CD1c-positive myeloid dendritic cell (primary cell): ENCODE results near the gene XRCC5.

Experiments
- DNase-seq: peaks from one replicate; pipeline ENCODE4 v3.0.0-alpha.2; 2016; ENCODE audit errors: extremely low spot score

XRCC5 gene

GRCh38 chr2:216231867-216232266, 122.7 kb downstream of the XRCC5 start:
- DNase-seq = no peak

- DNase-seq = no peak
Observed at GRCh38 chr2:216232721-216233120, 123.6 kb downstream of the XRCC5 start.

GRCh38 chr2:216233281-216233995, 124.3 kb downstream of the XRCC5 start:
- no peak for DNase-seq

GRCh38 chr2:216234106-216234505, 125.0 kb downstream of the XRCC5 start:
- DNase-seq = no peak

GRCh38 chr2:216235462-216235861, 126.3 kb downstream of the XRCC5 start:
- no peak for DNase-seq

- DNase-seq = no peak
Observed at GRCh38 chr2:216235896-216236295, 126.7 kb downstream of the XRCC5 start.

- no peak for DNase-seq
Observed at GRCh38 chr2:216236486-216236885, 127.3 kb downstream of the XRCC5 start.

GRCh38 chr2:216242365-216242764, 133.2 kb downstream of the XRCC5 start:
- no peak for DNase-seq

GRCh38 chr2:216243026-216243425, 133.9 kb downstream of the XRCC5 start:
- no peak for DNase-seq

GRCh38 chr2:216245391-216245975, 136.3 kb downstream of the XRCC5 start:
- no peak for DNase-seq

GRCh38 chr2:216246766-216247165, 137.6 kb downstream of the XRCC5 start:
- DNase-seq = no peak
